Measurements from ENCODE around the gene ATP6V1C2.

The ATP6V1C2 gene

DNA sequence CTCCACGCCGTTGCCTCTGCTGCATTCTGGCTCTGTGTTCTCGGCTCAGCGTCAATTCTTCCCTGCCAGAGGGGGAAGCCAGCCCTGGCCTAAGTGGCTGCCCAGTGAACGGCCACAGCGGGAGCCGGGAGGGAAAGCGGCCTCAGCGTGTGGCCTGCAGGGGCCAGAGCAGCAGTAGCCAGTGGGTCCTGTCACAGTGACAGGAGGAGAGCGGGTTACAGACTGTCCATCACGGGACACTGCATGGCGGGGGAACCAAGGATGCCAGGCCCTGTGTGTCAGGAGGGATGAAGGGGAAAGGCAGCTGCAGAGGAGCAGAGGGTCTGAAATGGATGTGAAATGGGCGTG lies 51.4 kb downstream of the ATP6V1C2 start:
- no peak for DNase-seq (ENCODE audit: insufficient read length)
- TF ChIP-seq TAF1 (IDR thresholded peaks at IDR 0.05; ENCODE audit: borderline replicate concordance, low read depth, low read length): no peak
- TF ChIP-seq POLR2A (IDR thresholded peaks at IDR 0.05; ENCODE audit: low read depth, low read length): no peak
- no peak for TF ChIP-seq POLR2AphosphoS5 (IDR thresholded peaks at IDR 0.05; ENCODE audit: low read depth, low read length)
- FAIRE-seq: no peak

- DNase-seq (ENCODE audit: insufficient read length) (no peak), FAIRE-seq (no peak)
- TF ChIP-seq TAF1 (IDR thresholded peaks at IDR 0.05; ENCODE audit: borderline replicate concordance, low read depth, low read length) (no peak), POLR2AphosphoS5 (IDR thresholded peaks at IDR 0.05; ENCODE audit: low read depth, low read length) (no peak), POLR2A (IDR thresholded peaks at IDR 0.05; ENCODE audit: low read depth, low read length) (no peak)
Measured at GRCh38 chr2:10773821-10774341, 52.5 kb downstream of the ATP6V1C2 start.

GRCh38 chr2:10774394-10774793 lies 53.0 kb downstream of the ATP6V1C2 start:
- TF ChIP-seq TAF1 (IDR thresholded peaks at IDR 0.05; ENCODE audit: borderline replicate concordance, low read depth, low read length): no peak
- no peak for TF ChIP-seq POLR2AphosphoS5 (IDR thresholded peaks at IDR 0.05; ENCODE audit: low read depth, low read length)
- no peak for TF ChIP-seq POLR2A (IDR thresholded peaks at IDR 0.05; ENCODE audit: low read depth, low read length)
- no peak for DNase-seq (ENCODE audit: insufficient read length)
- no peak for FAIRE-seq

GRCh38 chr2:10775021-10775780 lies 53.8 kb downstream of the ATP6V1C2 start:
- DNase-seq (ENCODE audit: insufficient read length) (no peak), FAIRE-seq (no peak)

DNA sequence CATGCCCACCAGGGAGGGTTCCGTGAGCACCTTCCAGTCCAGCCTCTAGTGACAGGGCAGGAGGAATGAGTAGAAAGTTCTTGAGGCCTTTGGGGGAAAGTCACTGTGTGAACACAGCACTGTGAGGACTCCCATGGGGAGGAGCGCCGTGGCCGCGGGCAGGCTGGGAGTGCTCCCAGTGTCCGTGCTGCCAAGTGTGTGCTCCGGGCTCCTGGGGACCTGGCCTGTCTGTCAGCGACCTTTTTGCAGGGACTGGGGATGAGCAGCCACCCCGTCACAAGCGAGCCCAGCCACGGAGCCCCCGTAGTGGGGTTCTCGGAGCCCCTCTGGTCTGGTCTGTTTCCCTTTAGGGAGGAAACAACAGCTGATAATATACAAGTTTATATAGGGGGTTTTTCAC lies 54.4 kb downstream of the ATP6V1C2 start:
- no peak for DNase-seq (ENCODE audit: insufficient read length)
- no peak for TF ChIP-seq POLR2AphosphoS5 (IDR thresholded peaks at IDR 0.05; ENCODE audit: low read depth, low read length)
- no peak for TF ChIP-seq TAF1 (IDR thresholded peaks at IDR 0.05; ENCODE audit: borderline replicate concordance, low read depth, low read length)
- TF ChIP-seq POLR2A (IDR thresholded peaks at IDR 0.05; ENCODE audit: low read depth, low read length): no peak
- no peak for FAIRE-seq

More at GRCh38 chr2:10775021-10775780, 53.8 kb downstream of the ATP6V1C2 start:
- TF ChIP-seq TAF1 (IDR thresholded peaks at IDR 0.05; ENCODE audit: borderline replicate concordance, low read depth, low read length) (no peak), POLR2AphosphoS5 (IDR thresholded peaks at IDR 0.05; ENCODE audit: low read depth, low read length) (no peak), POLR2A (IDR thresholded peaks at IDR 0.05; ENCODE audit: low read depth, low read length) (no peak)

DNA sequence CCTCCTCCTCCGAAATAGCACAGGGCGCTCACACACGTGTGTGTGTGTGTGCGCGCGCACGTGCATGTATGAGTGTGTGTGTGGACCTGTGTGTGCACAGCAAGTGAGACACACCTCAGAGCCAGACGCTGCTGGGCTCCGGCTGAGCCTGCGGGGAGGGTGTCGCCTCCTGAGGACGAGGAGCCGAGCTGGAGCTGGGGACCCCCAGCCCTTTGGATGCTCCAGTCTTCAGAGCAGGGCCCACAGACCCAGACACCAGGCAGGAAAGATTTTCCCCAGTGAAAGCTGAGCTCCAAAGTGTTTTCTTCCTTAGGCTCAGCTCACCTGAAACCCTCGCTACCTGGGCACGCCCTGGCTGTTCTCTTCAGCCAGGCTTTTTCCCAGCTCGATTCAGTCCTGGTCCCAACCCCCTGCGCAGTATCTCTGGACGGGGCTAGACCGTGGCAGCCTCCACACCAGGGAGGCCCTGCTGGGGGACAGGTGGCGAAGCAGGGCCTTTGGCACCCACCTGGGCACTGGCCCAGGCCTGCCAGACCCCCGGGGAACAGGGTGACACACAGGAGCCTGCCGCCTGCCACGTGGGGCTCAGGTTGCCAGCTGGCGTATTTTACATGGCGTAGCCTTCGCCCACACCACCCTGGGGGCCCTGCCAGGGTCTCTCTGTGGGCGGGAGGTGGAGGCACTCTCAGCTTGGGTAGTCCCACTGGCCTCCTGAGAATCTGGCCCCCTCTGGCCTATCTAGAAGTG lies 55.0 kb downstream of the ATP6V1C2 start:
- no peak for DNase-seq (ENCODE audit: insufficient read length)
- FAIRE-seq: no peak
- no peak for TF ChIP-seq TAF1 (IDR thresholded peaks at IDR 0.05; ENCODE audit: borderline replicate concordance, low read depth, low read length)
- TF ChIP-seq POLR2A (IDR thresholded peaks at IDR 0.05; ENCODE audit: low read depth, low read length): no peak
- no peak for TF ChIP-seq POLR2AphosphoS5 (IDR thresholded peaks at IDR 0.05; ENCODE audit: low read depth, low read length)

DNA sequence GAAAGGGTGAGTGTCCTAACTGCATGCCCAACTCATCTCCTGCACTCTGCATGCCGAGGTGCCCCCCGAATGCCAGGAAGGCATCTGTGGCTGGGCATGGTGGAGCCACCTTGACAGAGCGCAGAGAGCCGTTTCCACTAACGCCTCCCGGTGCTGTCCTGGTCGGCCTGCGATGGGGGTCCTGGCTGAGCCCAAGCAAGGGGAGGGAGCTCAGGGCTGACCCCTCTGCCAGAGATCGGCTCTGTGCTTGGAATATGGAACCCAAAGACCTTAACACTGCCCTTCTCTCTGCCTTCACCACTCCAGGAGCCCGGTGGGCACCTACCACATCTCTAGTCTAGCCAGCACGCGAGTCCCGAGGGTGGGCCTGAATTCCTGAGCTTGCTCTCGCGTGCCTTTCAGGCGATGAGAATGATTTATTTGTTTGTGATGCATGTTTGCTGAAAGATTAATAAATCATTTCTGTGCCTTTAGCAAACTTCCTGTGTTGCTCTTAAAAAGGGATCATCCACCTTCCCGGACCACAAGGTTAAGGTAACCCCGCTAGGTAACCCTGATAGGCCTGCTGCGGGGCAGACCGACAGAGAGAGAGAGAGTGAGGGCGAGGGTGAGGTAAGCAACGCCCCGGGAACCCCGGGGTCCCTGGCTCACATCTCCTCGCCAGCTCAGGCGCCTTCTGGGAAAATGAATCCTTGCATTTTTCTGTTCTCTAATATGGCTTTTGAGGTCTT lies 55.8 kb downstream of the ATP6V1C2 start:
- no peak for DNase-seq (ENCODE audit: insufficient read length)
- TF ChIP-seq POLR2A (IDR thresholded peaks at IDR 0.05; ENCODE audit: low read depth, low read length): no peak
- FAIRE-seq: no peak

GRCh38 chr2:10777842-10778723 lies 56.7 kb downstream of the ATP6V1C2 start:
- FAIRE-seq: no peak
- no peak; the same call in 1 of the 2 replicates for TF ChIP-seq POLR2A (IDR thresholded peaks at IDR 0.05; ENCODE audit: low read depth, low read length)
- no peak for DNase-seq (ENCODE audit: insufficient read length)

GRCh38 chr2:10778724-10779115 lies 57.3 kb downstream of the ATP6V1C2 start:
- FAIRE-seq (no peak), DNase-seq (ENCODE audit: insufficient read length) (no peak)
- no peak for TF ChIP-seq POLR2A (IDR thresholded peaks at IDR 0.05; ENCODE audit: low read depth, low read length)
- TF ChIP-seq TAF1 (IDR thresholded peaks at IDR 0.05; ENCODE audit: borderline replicate concordance, low read depth, low read length): no peak
- TF ChIP-seq POLR2AphosphoS5 (IDR thresholded peaks at IDR 0.05; ENCODE audit: low read depth, low read length): no peak; the same call in 1 of the 2 replicates

DNA sequence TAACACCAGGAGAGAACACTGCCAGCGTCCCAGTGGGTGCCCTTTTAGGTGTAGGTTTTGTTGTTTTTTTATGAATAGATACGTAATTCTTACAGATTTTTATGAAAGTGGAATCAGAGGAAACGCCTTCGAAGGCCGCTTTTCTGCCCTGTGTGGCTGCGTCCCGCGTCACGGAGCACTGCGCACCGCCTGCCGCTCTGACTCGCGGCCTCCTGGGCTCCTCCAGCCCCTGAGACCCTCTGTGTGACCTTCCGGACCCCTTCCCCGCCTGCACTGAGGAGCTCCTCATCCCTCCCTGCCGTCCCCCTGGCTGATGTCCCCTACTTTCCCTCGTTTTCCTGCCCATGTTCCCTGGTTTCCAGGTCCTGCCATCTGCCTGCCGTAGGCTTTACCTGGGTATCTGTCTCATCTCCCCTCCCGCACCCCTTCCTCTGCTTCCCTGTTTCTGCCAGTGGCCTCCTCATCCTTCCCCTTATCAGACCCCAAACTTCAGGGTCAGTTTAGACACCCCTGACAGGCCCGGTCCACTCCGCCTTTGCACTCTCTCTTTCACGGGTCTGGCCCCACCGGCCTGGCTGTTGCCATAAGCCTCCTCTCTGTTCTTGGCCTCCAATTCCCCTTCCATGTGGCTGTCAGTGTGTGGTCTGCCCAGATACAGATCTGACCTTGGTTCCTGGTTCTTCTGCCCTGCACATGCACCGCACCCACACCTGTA lies 58.5 kb downstream of the ATP6V1C2 start:
- TF ChIP-seq TAF1 (IDR thresholded peaks at IDR 0.05; ENCODE audit: borderline replicate concordance, low read depth, low read length) (no peak), POLR2A (IDR thresholded peaks at IDR 0.05; ENCODE audit: low read depth, low read length) (no peak), POLR2AphosphoS5 (IDR thresholded peaks at IDR 0.05; ENCODE audit: low read depth, low read length) (no peak)
- no peak for FAIRE-seq
- no peak for DNase-seq (ENCODE audit: insufficient read length)

Measured in GM12892 (cell line).